Stomach (tissue), 9 donors: ENCODE results near the gene NSD1. TPM values are rescaled to one million over a fixed set of nuclear protein-coding genes. Genes with fewer than 3 reads are reported as not detected.

ENCODE experiments used
- DNase-seq, 2 donors: peaks; one replicate each; pipeline versions ENCODE4 v3.0.0 to v3.0.0-alpha.2; 2013 to 2019
- H3K27ac ChIP-seq, 5 donors: fragments of 200-600 bp in 4 of 5; sonication (generic) in 4 of 5; one replicate each; pipeline ENCODE4 v1.5.1; 2013 to 2019; ENCODE audit warnings: mild to moderate bottlenecking in 1 of 5, moderate library complexity in 1 of 5
- H3K27me3 ChIP-seq, 3 donors: fragments of 200-600 bp; sonication (generic); one replicate each; pipeline ENCODE4 v1.5.1; 2017 to 2019; ENCODE audit warnings: mixed run types in 1 of 3
- H3K36me3 ChIP-seq, 4 donors: fragments of 200-600 bp; sonication (generic); 1 replicate in 3 of 4; 2 replicates in 1 of 4; pipeline ENCODE4 v1.5.1; 2016 to 2019
- H3K4me1 ChIP-seq, 4 donors: fragments of 200-600 bp; sonication (generic); one replicate each; pipeline ENCODE4 v1.5.1; 2016 to 2019
- H3K4me3 ChIP-seq, 4 donors: fragments of 200-600 bp; sonication (generic) in 3 of 4; one replicate each; pipeline ENCODE4 v1.5.1; 2016 to 2019; ENCODE audit warnings: mild to moderate bottlenecking in 1 of 4
- H3K9me3 ChIP-seq, 4 donors: fragments of 200-600 bp; sonication (generic); one replicate each; pipeline ENCODE4 v1.5.1; 2016 to 2019
- CTCF ChIP-seq, 7 experiments: fragments of 450-650 bp in 4 of 7; fragments of 200-600 bp in 3 of 7; sonication (generic) in 3 of 7; IDR thresholded peaks; one replicate each; pipeline ENCODE4 v1.5.1; 2016 to 2019; ENCODE audit warnings: antibody characterized with exemption in 7 of 7, control low read depth in 2 of 7, mild to moderate bottlenecking in 1 of 7
- EP300 ChIP-seq: sonication (generic); formaldehyde crosslinking; IDR thresholded peaks from one replicate; pipeline ENCODE4 v1.6.1; 2017; ENCODE audit warnings: antibody characterized with exemption
- POLR2A ChIP-seq, 4 donors: fragments of 450-650 bp; IDR thresholded peaks; one replicate each; pipeline ENCODE4 v1.6.1; 2016; ENCODE audit warnings: antibody characterized with exemption in 4 of 4, control low read depth in 2 of 4, mild to moderate bottlenecking in 1 of 4, moderate library complexity in 1 of 4
- POLR2AphosphoS5 ChIP-seq, 3 donors: sonication (generic); formaldehyde crosslinking; IDR thresholded peaks; one replicate each; pipeline ENCODE4 v1.6.1; 2016; ENCODE audit warnings: antibody characterized with exemption in 3 of 3
- WGBS, 5 donors: extraction: QIAGEN DNeasy Blood & Tissue Kit in 3 of 5; methylation state at CpG; one replicate each; pipeline versions ENCODE4 v1.1.5 to v1.1.7; 2013 to 2018; 5-methylcytosine and 5-hydroxymethylcytosine counted together
- intact Hi-C: fragments of 100-400 bp; cut with DNase I; formaldehyde crosslinking; loops from one replicate; pipeline ENCODE4 v1.15.1; 2023; ENCODE audit warnings: low total_unique reads
- polyA plus RNA-seq, 3 donors: library from polyadenylated mRNA; stranded (reverse); fragments of 200-250 nt; gene quantifications; one replicate each; pipeline ENCODE4 v1.2.3, GENCODE V29; 2013
- total RNA-seq, 5 donors: library from RNA; depleted of rRNA; stranded (reverse); fragments of >200 nt; gene quantifications; one replicate each; pipeline versions ENCODE4 v1.1.0 to v1.2.3, GENCODE V29; 2014 to 2016
- donor health status: healthy with polysubstance abuse.
- donor health status: Bipolar disorder and iron deficiency.
- donor health status: healthy.

NSD1 gene
- total and polyA plus RNA-seq, 8 donors: 5.1 to 69.9 (median 23.5) TPM

- no peak overlapping the region for H3K4me3 ChIP-seq
- intact Hi-C loops: loop anchor here (10.0 kb wide), 1 partner anchor 167 kb away; no protein-coding TSS in a partner anchor
- peaks cover 53 to 100% (median 99%) of the 10 kb centered on the region in 4 donors for H3K36me3 ChIP-seq
- no peaks in the 10 kb centered on the region for H3K27me3 ChIP-seq
- H3K4me1 ChIP-seq: peaks cover 6 to 19% (median 10%) of the 10 kb centered on the region in 4 donors
- 93 to 96% (median 95%) methylated on average over 7 of the region's 7 CpGs for WGBS, 5 donors
- TF ChIP-seq POLR2AphosphoS5 (IDR thresholded peaks at IDR 0.05): no peak
- TF ChIP-seq CTCF (IDR thresholded peaks at IDR 0.05): no peak
- TF ChIP-seq EP300: no peak
- no peak for TF ChIP-seq POLR2A (IDR thresholded peaks at IDR 0.05)
- H3K27ac ChIP-seq: no peak overlapping the region
- no peak for DNase-seq
- no peaks in the 10 kb centered on the region for H3K9me3 ChIP-seq
Measured at GRCh38 chr5:177291735-177292134, 158.2 kb downstream of the NSD1 start.

- Histone ChIP-seq H3K27ac (no peak overlapping the region), H3K36me3 (peaks cover 44 to 81% (median 80%) of the 10 kb centered on the region in 4 donors), H3K4me1 (peaks cover 8 to 29% (median 12%) of the 10 kb centered on the region in 4 donors), H3K9me3 (no peaks in the 10 kb centered on the region), H3K27me3 (no peaks in the 10 kb centered on the region), H3K4me3 (no peak overlapping the region)
- 94 to 98% (median 96%) methylated on average over 10 to 12 of the region's 12 CpGs for WGBS, 5 donors
- intact Hi-C loops: loop anchor here (10.0 kb wide), 1 partner anchor 169 kb away; no protein-coding TSS in a partner anchor
- TF ChIP-seq CTCF (IDR thresholded peaks at IDR 0.05) (no peak), EP300 (no peak), POLR2A (IDR thresholded peaks at IDR 0.05) (no peak), POLR2AphosphoS5 (IDR thresholded peaks at IDR 0.05) (no peak)
- no peak for DNase-seq
Measured at GRCh38 chr5:177293819-177294581, 160.4 kb downstream of the NSD1 start.

- H3K36me3 ChIP-seq: peaks cover 40 to 79% (median 74%) of the 10 kb centered on the region in 4 donors
- 91 to 97% (median 93%) methylated on average over 3 of the region's 3 CpGs for WGBS, 5 donors
- no peak overlapping the region for H3K4me3 ChIP-seq
- H3K27ac ChIP-seq: no peak overlapping the region
- no peak for DNase-seq
- peaks cover 11 to 35% (median 15%) of the 10 kb centered on the region in 4 donors for H3K4me1 ChIP-seq
- no peaks in the 10 kb centered on the region for H3K9me3 ChIP-seq
- H3K27me3 ChIP-seq: no peaks in the 10 kb centered on the region
- intact Hi-C loops: loop anchor here (10.0 kb wide), 1 partner anchor 170 kb away; no protein-coding TSS in a partner anchor
- TF ChIP-seq POLR2AphosphoS5 (IDR thresholded peaks at IDR 0.05) (no peak), CTCF (IDR thresholded peaks at IDR 0.05) (no peak), POLR2A (IDR thresholded peaks at IDR 0.05) (no peak), EP300 (no peak)
Measured at GRCh38 chr5:177294632-177295031, 161.1 kb downstream of the NSD1 start.

GRCh38 chr5:177295924-177296323 lies 162.4 kb downstream of the NSD1 start:
- Histone ChIP-seq H3K27ac (peak overlapping the region in 2 of 5 donors; percentile 47 to 51), H3K4me3 (no peak overlapping the region), H3K9me3 (no peaks in the 10 kb centered on the region), H3K27me3 (no peaks in the 10 kb centered on the region), H3K4me1 (peaks cover 24 to 48% (median 27%) of the 10 kb centered on the region in 4 donors), H3K36me3 (peaks cover 40 to 66% (median 62%) of the 10 kb centered on the region in 4 donors)
- no peak for TF ChIP-seq POLR2A (IDR thresholded peaks at IDR 0.05)
- WGBS, 5 donors: 79 to 88% (median 84%) methylated on average over 8 to 9 of the region's 9 CpGs
- DNase-seq: no peak
- intact Hi-C loops: loop anchor here (10.0 kb wide), 1 partner anchor 171 kb away; no protein-coding TSS in a partner anchor
